A549 (cell line): Measurements from ENCODE around the gene MAF. TPM values are rescaled to one million over a fixed set of nuclear protein-coding genes. Genes with fewer than 3 reads are reported as not detected.

ENCODE experiments used
- ATAC-seq, 2 experiments: fragments of 200-7000 bp in 1 of 2; fragments of >200 bp in 1 of 2; cut with Nextera tagmentation in 1 of 2; cut with Tn5 transposase in 1 of 2; 3 replicates each; pipeline versions ENCODE4 v1.8.0 to v1.9.1; 2018 to 2020; ENCODE audit warnings: mild to moderate bottlenecking in 1 of 2, moderate library complexity in 1 of 2
- CTCF ChIA-PET: fragments of 300-600 bp; sonication (Branson Sonifier 250); formaldehyde crosslinking; extraction: SDS; loops from one replicate; lab custom pipeline; 2021; ENCODE audit warnings: antibody characterized with exemption, inconsistent platforms; lab: Yijun Ruan, JAX
- POLR2A ChIA-PET: fragments of 350-600 bp; formaldehyde crosslinking; extraction: SDS; loops from one replicate; lab custom pipeline; 2021; ENCODE audit warnings: antibody characterized with exemption, inconsistent platforms; lab: Yijun Ruan, JAX
- DNase-seq, 2 experiments: peaks; one replicate each; pipeline versions ENCODE4 v3.0.0 to v3.0.0-alpha.2; 2011 to 2016; ENCODE audit warnings: low read depth in 1 of 2, low spot score in 1 of 2
- FAIRE-seq: peaks from 2 replicates; lab custom pipeline; 2011; peaks lifted over from hg19 to GRCh38; lab: Jason Lieb, UNC
- H3K27ac ChIP-seq, 2 experiments: fragments of >200 bp; sonication (Bioruptor Twin); formaldehyde crosslinking; 3 replicates each; pipeline ENCODE4 v1.5.1; 2016 to 2017
- H3K4me1 ChIP-seq: fragments of >200 bp; sonication (Bioruptor Twin); formaldehyde crosslinking; 3 replicates; pipeline ENCODE4 v1.6.1; 2016
- H3K4me2 ChIP-seq: fragments of >200 bp; sonication (Bioruptor Twin); formaldehyde crosslinking; 3 replicates; pipeline ENCODE4 v1.6.1; 2016
- H3K4me3 ChIP-seq: fragments of >200 bp; sonication (Bioruptor Twin); formaldehyde crosslinking; 3 replicates; pipeline ENCODE4 v1.5.1; 2016
- H3K9me3 ChIP-seq: fragments of >200 bp; sonication (Bioruptor Twin); formaldehyde crosslinking; 3 replicates; pipeline ENCODE4 v1.6.1; 2016
- ATOH8 ChIP-seq: fragments of 250-450 bp; sonication (Bioruptor Pico); IDR thresholded peaks from 2 replicates; pipeline ENCODE4 v1.5.0; 2020; ENCODE audit warnings: low read depth, mild to moderate bottlenecking, moderate library complexity
- CBX2 ChIP-seq: fragments of 200-600 bp; sonication (generic); IDR thresholded peaks from 2 replicates; pipeline ENCODE4 v1.6.1; 2016; ENCODE audit warnings: low read depth, mild to moderate bottlenecking, borderline replicate concordance
- CBX8 ChIP-seq: fragments of 200-600 bp; sonication (generic); IDR thresholded peaks from 2 replicates; pipeline ENCODE4 v1.6.1; 2016
- CHD4 ChIP-seq: fragments of 200-600 bp; sonication (generic); IDR thresholded peaks from 2 replicates; pipeline ENCODE4 v1.6.1; 2016; ENCODE audit warnings: antibody characterized with exemption, mild to moderate bottlenecking, borderline replicate concordance
- CTCF ChIP-seq: fragments of >200 bp; sonication (Bioruptor Twin); formaldehyde crosslinking; IDR thresholded peaks from 3 replicates; pipeline ENCODE4 v1.5.1; 2016
- EP300 ChIP-seq, 2 experiments: fragments of >200 bp; sonication (Bioruptor Twin); formaldehyde crosslinking; IDR thresholded peaks; 2 replicates in 1 of 2; 3 replicates in 1 of 2; pipeline ENCODE4 v1.6.1; 2016 to 2017
- FOSB ChIP-seq: fragments of 250-450 bp; sonication (Bioruptor Pico); IDR thresholded peaks from 2 replicates; pipeline ENCODE4 v1.5.0; 2020; ENCODE audit warnings: mild to moderate bottlenecking, moderate library complexity
- FOSL2 ChIP-seq, 2 experiments: fragments of 450-650 bp in 1 of 2; fragments of >200 bp in 1 of 2; sonication (Bioruptor Twin) in 1 of 2; formaldehyde crosslinking; IDR thresholded peaks; 2 replicates each; pipeline versions ENCODE4 v1.5.0 to v1.6.1; 2016 to 2020; ENCODE audit warnings: mild to moderate bottlenecking in 1 of 2, moderate library complexity in 1 of 2
- GATA3 ChIP-seq: IDR thresholded peaks from 2 replicates; pipeline ENCODE4 v1.6.1; 2012; ENCODE audit warnings: borderline replicate concordance
- HDAC2 ChIP-seq: fragments of 200-600 bp; sonication (generic); IDR thresholded peaks from 2 replicates; pipeline ENCODE4 v1.6.1; 2016
- HMGXB4 ChIP-seq: fragments of 250-450 bp; sonication (Bioruptor Pico); IDR thresholded peaks from 2 replicates; pipeline ENCODE4 v1.5.0; 2021; ENCODE audit warnings: mild to moderate bottlenecking, moderate library complexity, borderline replicate concordance
- HOXB13 ChIP-seq: fragments of 250-450 bp; sonication (Bioruptor Pico); IDR thresholded peaks from 2 replicates; pipeline ENCODE4 v1.5.0; 2020; ENCODE audit warnings: low read depth, mild to moderate bottlenecking, moderate library complexity
- KDM5A ChIP-seq: fragments of 200-600 bp; sonication (generic); IDR thresholded peaks from 2 replicates; pipeline ENCODE4 v1.6.1; 2016; ENCODE audit warnings: antibody characterized with exemption, mild to moderate bottlenecking
- MAZ ChIP-seq: fragments of 150-350 bp; IDR thresholded peaks from 2 replicates; pipeline ENCODE4 v1.6.1; 2014; ENCODE audit warnings: antibody characterized with exemption, low read depth, low read length, borderline replicate concordance
- MYC ChIP-seq: IDR thresholded peaks from 2 replicates; pipeline ENCODE4 v1.6.1; 2012; ENCODE audit warnings: mild to moderate bottlenecking, inconsistent platforms, low read length, improper control_type of control experiment, borderline replicate concordance
- NR3C1 ChIP-seq: fragments of >200 bp; sonication (Bioruptor Twin); formaldehyde crosslinking; IDR thresholded peaks from 3 replicates; pipeline ENCODE4 v1.6.1; 2017
- PBX3 ChIP-seq: IDR thresholded peaks from 2 replicates; pipeline ENCODE4 v1.6.1; 2012
- POLR2A ChIP-seq: IDR thresholded peaks from 2 replicates; pipeline ENCODE4 v1.6.1; 2012; ENCODE audit warnings: mild to moderate bottlenecking, low read length
- RARB ChIP-seq: fragments of 250-450 bp; sonication (Bioruptor Pico); IDR thresholded peaks from 2 replicates; pipeline ENCODE4 v1.8.0; 2021; ENCODE audit warnings: mild to moderate bottlenecking, moderate library complexity
- RFX5 ChIP-seq: fragments of 450-650 bp; IDR thresholded peaks from 2 replicates; pipeline ENCODE4 v1.7.1; 2014; ENCODE audit warnings: antibody characterized with exemption, mild to moderate bottlenecking, moderate library complexity
- RNF2 ChIP-seq: fragments of 200-600 bp; sonication (generic); IDR thresholded peaks from 2 replicates; pipeline ENCODE4 v1.6.1; 2016; ENCODE audit warnings: low read depth, mild to moderate bottlenecking, antibody characterized with exemption, moderate library complexity, borderline replicate concordance
- SMC3 ChIP-seq: fragments of >200 bp; sonication (Bioruptor Twin); formaldehyde crosslinking; IDR thresholded peaks from 3 replicates; pipeline ENCODE4 v1.6.1; 2018; ENCODE audit warnings: inconsistent platforms
- SREBF2 ChIP-seq: fragments of 450-650 bp; IDR thresholded peaks from 2 replicates; pipeline ENCODE4 v1.6.1; 2014; ENCODE audit warnings: mild to moderate bottlenecking, moderate library complexity
- TFCP2L1 ChIP-seq: fragments of 250-450 bp; sonication (Bioruptor Pico); IDR thresholded peaks from 2 replicates; pipeline ENCODE4 v1.5.0; 2021; ENCODE audit warnings: mild to moderate bottlenecking
- USF2 ChIP-seq: fragments of 450-650 bp; IDR thresholded peaks from 2 replicates; pipeline ENCODE4 v1.6.1; 2014; ENCODE audit warnings: antibody characterized with exemption
- ZFP36 ChIP-seq: fragments of 450-650 bp; IDR thresholded peaks from 2 replicates; pipeline ENCODE4 v1.6.1; 2014; ENCODE audit warnings: borderline replicate concordance; ENCODE audit not compliant: partially characterized antibody
- ZNF302 ChIP-seq: fragments of 250-450 bp; sonication (Bioruptor Pico); IDR thresholded peaks from 2 replicates; pipeline ENCODE4 v1.9.0; 2021; ENCODE audit warnings: inconsistent platforms, mild to moderate bottlenecking, moderate library complexity
- WGBS: methylation state at CpG from one replicate; pipeline ENCODE4 v1.1.6; 2017; ENCODE audit errors: missing lambda C conversion rate; 5-methylcytosine and 5-hydroxymethylcytosine counted together
- polyA plus RNA-seq, 4 experiments: library from polyadenylated mRNA; depleted of rRNA in 3 of 4; stranded (reverse); fragments of >200 nt; fragmentation: RNase III in 1 of 4; extraction: RNeasy Plus Mini Kit Qiagen cat#74134 plus additional on column Dnase treatment in 1 of 4; gene quantifications; 2 replicates in 3 of 4; 3 replicates in 1 of 4; pipeline ENCODE4 v1.2.3, GENCODE V29; 2011 to 2017
- TF ChIP-seq, protein P1 (sequence below): fragments of >200 bp; sonication (Bioruptor Twin); formaldehyde crosslinking; IDR thresholded peaks from 3 replicates; pipeline ENCODE4 v1.6.1; 2016

MAF gene
- polyA plus RNA-seq, 2 of the 4 experiments (the other 2 are of a cell fraction): 0.14 to 0.37 TPM

DNA sequence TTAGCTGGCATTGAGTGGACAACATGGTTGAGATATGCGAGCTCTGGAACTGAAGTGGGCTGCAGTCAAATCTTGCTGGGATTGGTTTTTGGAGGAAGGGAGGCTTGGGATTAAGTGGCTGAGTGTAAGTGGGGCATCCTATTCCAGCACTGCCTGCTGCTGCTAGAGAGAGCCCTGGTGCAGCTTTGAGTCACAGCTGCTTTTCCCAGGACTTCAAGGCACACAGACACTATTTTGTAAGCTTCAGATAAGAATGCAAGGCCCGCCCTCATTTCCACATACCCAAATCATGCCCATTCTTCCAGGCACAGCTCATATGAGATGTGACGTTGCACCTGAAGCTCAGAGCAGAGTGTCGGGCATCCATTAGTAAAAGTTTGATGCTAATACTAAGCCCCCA lies 10.2 kb upstream of the MAF start:
- ChIA-PET CTCF (interaction anchor here (1.4 kb wide), 1 partner anchor 9 kb away, joined by 16 read pairs; the partner anchor contains the start of gene MAF), POLR2A (interaction anchor here (0.9 kb wide), 1 partner anchor 10 kb away, joined by 3 read pairs; the partner anchor contains the start of gene MAF)
- 64% methylated on average over 4 of the region's 4 CpGs for WGBS
- no peak for FAIRE-seq
- Histone ChIP-seq H3K4me1 (peaks cover 36% of the 10 kb centered on the region), H3K27ac (no peak overlapping the region; a peak in 1 of 6 replicates), H3K4me3 (no peak overlapping the region), H3K4me2 (no peak overlapping the region), H3K9me3 (no peaks in the 10 kb centered on the region)
- no peak for DNase-seq
- TF ChIP-seq HOXB13 (CRISPR knock-in tag): no peak
- TF ChIP-seq SREBF2: no peak
- no peak for TF ChIP-seq GATA3
- no peak for TF ChIP-seq FOSB (CRISPR knock-in tag)
- TF ChIP-seq, protein P1, sequence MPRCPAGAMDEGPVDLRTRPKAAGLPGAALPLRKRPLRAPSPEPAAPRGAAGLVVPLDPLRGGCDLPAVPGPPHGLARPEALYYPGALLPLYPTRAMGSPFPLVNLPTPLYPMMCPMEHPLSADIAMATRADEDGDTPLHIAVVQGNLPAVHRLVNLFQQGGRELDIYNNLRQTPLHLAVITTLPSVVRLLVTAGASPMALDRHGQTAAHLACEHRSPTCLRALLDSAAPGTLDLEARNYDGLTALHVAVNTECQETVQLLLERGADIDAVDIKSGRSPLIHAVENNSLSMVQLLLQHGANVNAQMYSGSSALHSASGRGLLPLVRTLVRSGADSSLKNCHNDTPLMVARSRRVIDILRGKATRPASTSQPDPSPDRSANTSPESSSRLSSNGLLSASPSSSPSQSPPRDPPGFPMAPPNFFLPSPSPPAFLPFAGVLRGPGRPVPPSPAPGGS: no peak
- no peak for TF ChIP-seq RNF2
- no peak for TF ChIP-seq USF2
- no peak for TF ChIP-seq ZNF302 (CRISPR knock-in tag)
- TF ChIP-seq MAZ: no peak
- no peak for TF ChIP-seq CHD4
- no peak for TF ChIP-seq TFCP2L1 (CRISPR knock-in tag)
- TF ChIP-seq CBX8: no peak
- TF ChIP-seq CBX2: no peak
- ATAC-seq: 0 out of 6 replicates have a peak, but pooled peaks of 1 of the 2 experiments have one; percentile 22

GRCh38 chr16:79609861-79610260 lies 9.3 kb upstream of the MAF start:
- ChIA-PET CTCF (interaction anchor here (1.0 to 1.4 kb wide), 2 partner anchors 9 to 857 kb away, joined by 3 to 16 read pairs; partner anchors contain the start of gene MAF), POLR2A (no interaction called here)
- 50% methylated on average over 7 of the region's 7 CpGs for WGBS
- H3K4me2 ChIP-seq: no peak overlapping the region
- FAIRE-seq: no peak
- no peak for TF ChIP-seq RARB
- TF ChIP-seq MYC: no peak
- TF ChIP-seq CBX2: no peak
- TF ChIP-seq ATOH8: no peak
- TF ChIP-seq ZNF302 (CRISPR knock-in tag): no peak
- no peak for TF ChIP-seq NR3C1
- no peak for TF ChIP-seq HDAC2
- no peak for TF ChIP-seq FOSL2 (IDR thresholded peaks at IDR 0.05)
- no peak for TF ChIP-seq FOSL2 (CRISPR knock-in tag; IDR thresholded peaks at IDR 0.05)
- TF ChIP-seq POLR2A: no peak
- TF ChIP-seq HOXB13 (CRISPR knock-in tag): no peak
- TF ChIP-seq CTCF: no peak
- TF ChIP-seq ZFP36: no peak
- TF ChIP-seq EP300 (IDR thresholded peaks at IDR 0.05): no peak
- no peak for TF ChIP-seq KDM5A
- TF ChIP-seq USF2: no peak
- no peak for TF ChIP-seq FOSB (CRISPR knock-in tag)
- TF ChIP-seq SMC3: no peak
- TF ChIP-seq PBX3: no peak
- TF ChIP-seq RFX5: no peak
- TF ChIP-seq HMGXB4: no peak
- peaks cover 36% of the 10 kb centered on the region for H3K4me1 ChIP-seq
- no peaks in the 10 kb centered on the region for H3K9me3 ChIP-seq
- no peak for ATAC-seq
- no peak overlapping the region for H3K4me3 ChIP-seq
- DNase-seq: no peak
- H3K27ac ChIP-seq: no peak overlapping the region; a peak in 1 of 6 replicates
